NCI-H128 (cell line): ENCODE data around the gene CUX1.

ENCODE experiments used
- DNase-seq: peaks from one replicate; lab custom pipeline; 2025; ENCODE audit not compliant: unreplicated experiment; lab: John Stamatoyannopoulos, UW

Gene CUX1

DNA sequence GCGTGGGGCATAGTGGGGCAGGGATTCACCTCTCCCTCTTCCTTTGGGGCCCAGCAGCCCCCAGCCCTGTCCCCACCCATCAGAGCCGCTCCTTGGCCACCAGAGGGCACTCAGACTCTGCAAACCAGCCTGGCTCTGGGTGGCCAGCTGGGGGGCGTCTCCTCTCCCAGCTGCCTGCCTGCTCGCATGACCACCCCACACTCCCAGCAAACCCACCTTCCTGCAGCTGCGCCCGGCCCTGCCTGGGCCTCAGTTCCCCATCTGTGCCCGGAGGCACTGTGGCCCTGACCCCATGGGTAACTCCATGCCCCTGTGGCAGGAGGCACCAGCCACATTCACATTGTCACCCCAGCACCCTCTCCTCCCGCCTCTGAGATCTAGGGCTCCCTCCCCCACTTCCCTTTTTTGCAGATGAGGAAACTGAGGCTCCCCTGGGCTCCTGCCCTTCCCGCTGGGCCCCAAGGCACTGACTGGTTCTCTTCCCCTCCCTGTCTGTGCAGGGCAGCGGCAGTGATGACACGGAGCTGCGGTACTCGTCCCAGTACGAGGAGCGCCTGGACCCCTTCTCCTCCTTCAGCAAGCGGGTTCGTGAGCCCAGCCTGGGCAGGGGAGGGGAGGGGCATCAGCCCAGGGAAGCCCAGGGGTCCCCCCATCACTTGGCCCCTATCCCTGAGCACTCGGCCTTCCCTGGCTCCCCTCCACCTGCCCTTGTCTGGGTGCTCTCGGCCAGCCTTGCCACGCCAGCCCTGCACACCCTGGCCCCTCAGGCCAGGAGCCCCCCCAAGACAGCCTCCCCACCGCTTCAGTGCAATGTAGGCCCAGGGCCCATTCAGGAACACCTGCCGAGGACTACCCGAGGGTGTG, 462.3 kb downstream of the CUX1 start:
- DNase-seq: peak; percentile 60

- DNase-seq: no peak
Measured at GRCh38 chr7:102280521-102280920, 463.1 kb downstream of the CUX1 start.

DNA sequence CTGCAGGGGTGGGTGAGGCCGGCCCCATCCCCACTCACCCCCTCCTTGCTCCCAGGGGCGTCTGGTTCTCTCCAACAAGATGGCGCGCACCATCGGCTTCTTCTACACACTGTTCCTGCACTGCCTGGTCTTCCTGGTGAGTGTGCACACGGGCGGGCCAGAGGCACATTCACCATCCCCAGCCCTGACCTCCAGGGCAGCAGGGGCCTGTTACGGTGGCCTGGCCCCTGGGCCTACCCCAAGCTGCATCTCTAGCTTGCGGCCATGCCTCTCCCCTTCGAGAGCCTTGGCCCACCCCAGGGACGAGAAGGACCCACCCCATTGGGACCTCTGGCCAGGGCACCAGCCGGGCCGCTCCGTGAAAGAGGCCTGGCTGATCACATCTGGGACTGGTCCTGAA, 464.4 kb downstream of the CUX1 start:
- no peak for DNase-seq

- no peak for DNase-seq
Measured at GRCh38 chr7:102282465-102283362, 465.3 kb downstream of the CUX1 start.

DNA sequence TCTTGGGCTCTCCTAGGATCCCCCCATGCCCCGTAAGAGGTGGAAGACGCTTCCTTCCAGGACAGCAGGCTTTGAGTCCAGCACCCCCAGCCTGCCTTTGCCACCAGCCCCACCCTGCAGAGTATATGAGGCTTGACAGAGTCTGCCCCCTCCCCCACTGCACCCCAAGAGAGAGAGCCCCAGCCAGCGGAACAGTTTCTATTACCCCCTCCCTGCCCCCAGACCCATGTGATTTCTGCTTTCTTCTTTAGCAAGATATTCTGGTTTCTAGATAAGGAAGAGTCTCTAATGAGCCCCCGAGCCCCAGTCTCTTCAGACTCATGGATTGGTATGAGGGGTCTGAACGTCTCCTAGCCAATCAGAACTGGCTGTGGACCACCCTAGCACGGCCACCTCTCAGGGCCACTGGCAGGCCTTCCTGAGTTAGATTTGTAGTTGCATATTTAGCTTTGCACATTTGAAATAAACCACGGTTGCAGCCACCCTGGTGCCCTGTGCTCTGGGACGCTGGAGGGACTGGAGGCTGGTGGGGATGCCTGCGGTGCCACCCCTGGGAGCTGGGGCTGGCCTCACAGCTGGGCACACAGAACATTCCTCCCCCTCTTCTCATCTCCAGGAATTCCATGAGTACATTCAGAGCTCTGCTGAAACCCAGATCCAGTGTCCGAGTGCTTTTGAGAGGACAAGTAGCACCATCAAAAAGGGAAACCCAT, 466.2 kb downstream of the CUX1 start:
- no peak for DNase-seq

- DNase-seq: no peak
Measured at GRCh38 chr7:102284399-102284798, 467.0 kb downstream of the CUX1 start.

GRCh38 chr7:102284891-102285539, 467.6 kb downstream of the CUX1 start:
- no peak for DNase-seq

- no peak for DNase-seq
Measured at GRCh38 chr7:102285540-102286236, 468.3 kb downstream of the CUX1 start.

- no peak for DNase-seq
Measured at GRCh38 chr7:102286237-102287110, 469.0 kb downstream of the CUX1 start, which contains the start of gene SH2B2. Gene SH2B2, plus strand, starts transcription at chr7:102286868. Its CDS starts 13,683 bp downstream, at chr7:102300551.

GRCh38 chr7:102287111-102287980, 469.9 kb downstream of the CUX1 start:
- DNase-seq: no peak

GRCh38 chr7:102287981-102288278, 470.5 kb downstream of the CUX1 start:
- no peak for DNase-seq

DNA sequence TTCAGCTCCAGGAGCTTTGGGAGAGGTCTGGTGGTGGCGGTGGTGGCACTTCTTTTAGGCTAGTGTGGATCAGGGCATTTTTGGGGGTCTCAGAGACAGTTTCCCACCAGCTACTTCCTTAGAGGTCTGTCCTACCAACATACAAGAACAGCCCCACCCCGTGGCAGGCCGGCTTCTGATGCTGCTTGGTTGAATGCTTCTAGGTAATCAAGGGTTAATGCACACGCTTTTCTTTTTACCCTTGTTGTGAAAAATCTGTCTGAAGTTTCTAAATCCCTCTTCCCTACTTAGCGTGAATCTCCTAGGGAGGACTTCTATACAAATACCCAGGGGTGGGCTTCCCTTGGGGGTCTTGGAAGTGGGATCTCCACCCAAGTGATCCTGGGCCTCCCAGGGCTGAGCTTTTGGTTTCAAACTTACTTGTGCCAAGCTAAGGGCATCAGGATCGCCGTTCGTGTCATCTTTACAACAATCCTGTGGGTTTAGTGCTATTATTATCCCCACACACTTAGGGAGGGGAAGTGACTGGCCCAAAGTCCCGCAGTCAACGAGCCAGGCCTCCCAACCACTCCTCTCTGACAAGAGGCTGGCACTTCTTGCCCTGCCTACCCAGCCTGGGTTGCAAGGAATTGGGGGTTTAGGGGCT, 471.0 kb downstream of the CUX1 start:
- DNase-seq: no peak

GRCh38 chr7:102289057-102289456, 471.6 kb downstream of the CUX1 start:
- no peak for DNase-seq

- no peak for DNase-seq
Measured at GRCh38 chr7:102291056-102291915, 473.9 kb downstream of the CUX1 start.

- no peak for DNase-seq
Measured at GRCh38 chr7:102291916-102292267, 474.5 kb downstream of the CUX1 start.

DNA sequence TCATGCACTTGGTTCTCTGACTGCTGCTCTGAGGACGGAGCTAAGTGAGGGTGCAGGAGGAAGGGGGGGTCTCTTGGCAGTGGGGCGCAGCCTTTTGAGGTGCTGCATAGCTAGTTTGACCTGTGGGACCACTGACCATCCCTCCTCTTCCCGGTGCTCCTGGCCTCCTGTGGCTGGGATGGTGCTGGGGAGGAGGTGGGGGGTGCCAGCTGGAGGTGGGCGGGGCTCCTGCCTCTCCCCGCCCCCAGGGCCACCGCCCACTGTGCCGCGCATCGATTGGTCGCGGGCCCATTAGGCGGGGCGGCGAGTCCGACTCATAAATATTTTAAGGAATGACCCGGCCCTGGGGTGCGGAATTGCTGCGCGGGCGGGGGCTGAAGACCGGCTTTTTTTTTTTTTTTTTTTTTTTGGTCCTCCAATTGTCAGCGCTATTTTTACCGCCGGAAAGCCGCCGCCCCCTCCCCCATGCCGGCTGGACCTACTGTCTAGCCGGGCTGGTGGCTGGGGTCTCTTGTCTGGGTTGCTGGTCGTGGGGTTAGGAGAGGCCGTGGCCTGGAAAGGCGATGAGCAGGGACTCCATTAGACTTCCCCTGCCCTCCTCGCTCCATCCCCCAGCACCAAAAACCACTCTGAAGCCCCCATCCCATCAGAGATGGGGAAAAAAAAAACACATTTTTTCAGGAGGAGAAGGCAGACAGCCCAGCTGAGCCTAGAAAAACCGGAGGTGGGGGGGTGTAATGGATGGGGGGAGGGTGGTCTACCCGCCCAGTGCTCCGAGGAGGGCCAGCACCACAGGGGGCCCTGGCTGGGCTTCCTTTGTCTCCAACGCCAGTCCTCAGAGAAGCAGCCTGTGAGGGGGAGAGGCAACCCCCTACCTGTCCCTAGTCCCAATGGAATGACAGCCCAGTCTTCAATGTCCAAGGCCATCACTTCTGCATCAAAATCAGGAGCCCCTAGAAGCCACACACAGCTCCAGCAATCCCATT, 475.7 kb downstream of the CUX1 start:
- DNase-seq: no peak
